22Rv1 (cell line): ENCODE data around the gene NLE1.

ENCODE experiments used
- CTCF ChIP-seq: fragments of 450-650 bp; IDR thresholded peaks from 2 replicates; pipeline ENCODE4 v1.5.1; 2017; ENCODE audit warnings: mild to moderate bottlenecking
- ZFX ChIP-seq: fragments of 450-650 bp; IDR thresholded peaks from 2 replicates; pipeline ENCODE4 v1.6.1; 2017; ENCODE audit warnings: antibody characterized with exemption, borderline replicate concordance

- TF ChIP-seq CTCF (no peak), ZFX (no peak)
Measured at GRCh38 chr17:35155246-35155645, 13.1 kb upstream of the NLE1 start.
